Natural killer cell (primary cell): ENCODE data around the gene PPIP5K2. TPM values are rescaled to one million over a fixed set of nuclear protein-coding genes. Genes with fewer than 3 reads are reported as not detected.

Experiments
- ATAC-seq, 3 donors: fragments of 150-1000 bp in 2 of 3; fragments of 200-7000 bp in 1 of 3; cut with Tn5 transposase; 1 replicate in 1 of 3; 2 replicates in 2 of 3; pipeline ENCODE4 v1.10.0; 2021; ENCODE audit warnings: mild to moderate bottlenecking in 2 of 3, moderate library complexity in 2 of 3
- DNase-seq, 2 donors: peaks; one replicate each; pipeline versions ENCODE4 v3.0.0 to v3.0.0-alpha.2; 2013 to 2021; ENCODE audit warnings: mixed read lengths in 1 of 2
- H3K27ac ChIP-seq: one replicate; pipeline ENCODE4 v1.5.1; 2013; ENCODE audit warnings: mild to moderate bottlenecking, low read length
- H3K27me3 ChIP-seq: one replicate; pipeline ENCODE4 v1.6.1; 2013; ENCODE audit warnings: low read length; ENCODE audit not compliant: control insufficient read depth, insufficient read depth
- H3K36me3 ChIP-seq: one replicate; pipeline ENCODE4 v1.6.1; 2013; ENCODE audit warnings: low read length; ENCODE audit not compliant: control insufficient read depth, insufficient read depth
- H3K4me1 ChIP-seq: one replicate; pipeline ENCODE4 v1.6.1; 2013; ENCODE audit warnings: low read length; ENCODE audit not compliant: control insufficient read depth, insufficient read depth
- H3K4me3 ChIP-seq: one replicate; pipeline ENCODE4 v1.5.1; 2013; ENCODE audit warnings: low read length
- H3K9me3 ChIP-seq: one replicate; pipeline ENCODE4 v1.6.1; 2013; ENCODE audit warnings: low read length; ENCODE audit not compliant: control insufficient read depth, insufficient read depth
- H3K27ac Mint-ChIP-seq, 2 donors: one replicate each; pipeline ENCODE4 v1.8.0; 2022; ENCODE audit warnings: mild to moderate bottlenecking in 2 of 2, mixed read lengths in 2 of 2, moderate library complexity in 1 of 2
- H3K27me3 Mint-ChIP-seq, 2 donors: one replicate each; pipeline ENCODE4 v1.8.0; 2022; ENCODE audit warnings: low read depth in 2 of 2, mixed read lengths in 2 of 2
- H3K36me3 Mint-ChIP-seq: one replicate; pipeline ENCODE4 v1.8.0; 2022; ENCODE audit warnings: mixed read lengths
- H3K4me1 Mint-ChIP-seq, 2 donors: one replicate each; pipeline ENCODE4 v1.8.0; 2022; ENCODE audit warnings: mixed read lengths in 2 of 2
- H3K4me3 Mint-ChIP-seq: one replicate; pipeline ENCODE4 v1.8.0; 2022; ENCODE audit warnings: mild to moderate bottlenecking, moderate library complexity, mixed read lengths
- H3K9me3 Mint-ChIP-seq, 2 donors: one replicate each; pipeline ENCODE4 v1.8.0; 2022; ENCODE audit warnings: mixed read lengths in 2 of 2
- CTCF ChIP-seq: fragments of 200-600 bp; IDR thresholded peaks from one replicate; pipeline ENCODE4 v1.8.0; 2022; ENCODE audit warnings: antibody characterized with exemption
- WGBS: methylation state at CpG from one replicate; pipeline ENCODE4 v1.1.7; 2013; ENCODE audit warnings: missing lambda C conversion rate; ENCODE audit not compliant: insufficient coverage; 5-methylcytosine and 5-hydroxymethylcytosine counted together
- intact Hi-C: fragments of 100-400 bp; cut with micrococcal nuclease; formaldehyde crosslinking; loops from one replicate; pipeline ENCODE4 v1.14.2; 2022
- total RNA-seq, 4 donors: library from RNA; stranded (reverse); fragments of 120-200 nt in 1 of 4; gene quantifications; one replicate each; pipeline versions ENCODE4 v1.2.3 to v1.2.4, GENCODE V29; 2013 to 2022

Gene PPIP5K2
- total RNA-seq, 3 donors from 2014 or later (not counting 1 experiment from before 2014, with no cell fraction given), result 71.4 to 85.3 (median 72.8) TPM

- H3K4me1 ChIP-seq, result peaks cover 6% of the 10 kb centered on the region
- H3K4me3 ChIP-seq, result peak overlapping the region; percentile 88
- ATAC-seq (no peak), DNase-seq (no peak)
- TF ChIP-seq CTCF, result no peak
- 1% methylated on average over 15 of the region's 15 CpGs for WGBS
- Mint-ChIP-seq H3K4me3 (peak overlapping the region; percentile 97), H3K4me1 (peaks cover 50 to 53% of the 10 kb centered on the region in 2 donors), H3K9me3 (no peaks in the 10 kb centered on the region), H3K27me3 (no peaks in the 10 kb centered on the region), H3K36me3 (no peaks in the 10 kb centered on the region), H3K27ac (peak overlapping the region; percentile 99)
- H3K36me3 ChIP-seq, result no peaks in the 10 kb centered on the region
- H3K27ac ChIP-seq, result peak overlapping the region; percentile 96
- H3K9me3 ChIP-seq, result no peaks in the 10 kb centered on the region
- intact Hi-C loops, result loop anchor here (5.0 kb wide), 1 partner anchor 822 kb away; the partner anchor contains the start of gene SLCO4C1
- H3K27me3 ChIP-seq, result no peaks in the 10 kb centered on the region
Measured at GRCh38 chr5:103119070-103119764, 884 bp upstream of the PPIP5K2 start.

- Mint-ChIP-seq H3K27ac (peak overlapping the region; percentile 99), H3K9me3 (no peaks in the 10 kb centered on the region), H3K27me3 (no peaks in the 10 kb centered on the region), H3K4me1 (peaks cover 53 to 59% of the 10 kb centered on the region in 2 donors), H3K36me3 (no peaks in the 10 kb centered on the region), H3K4me3 (peak overlapping the region; percentile 97)
- peak overlapping the region; percentile 88 for H3K4me3 ChIP-seq
- intact Hi-C loops, result loop anchor here (1.0 to 10.0 kb wide), 3 partner anchors 138 to 338 kb away; partner anchors contain the start of gene MACIR
- H3K36me3 ChIP-seq, result peaks cover 2% of the 10 kb centered on the region
- WGBS, result 1% methylated on average over 16 of the region's 17 CpGs
- peak overlapping the region; percentile 96 for H3K27ac ChIP-seq
- no peaks in the 10 kb centered on the region for H3K9me3 ChIP-seq
- DNase-seq, result no peak
- no peaks in the 10 kb centered on the region for H3K27me3 ChIP-seq
- no peak for ATAC-seq
- H3K4me1 ChIP-seq, result peaks cover 6% of the 10 kb centered on the region
- no peak for TF ChIP-seq CTCF
Measured at GRCh38 chr5:103120607-103121200, 603 bp downstream of the PPIP5K2 start.

- DNase-seq (no peak), ATAC-seq (no peak)
- Histone ChIP-seq H3K36me3 (peaks cover 2% of the 10 kb centered on the region), H3K4me1 (peaks cover 6% of the 10 kb centered on the region), H3K27me3 (no peaks in the 10 kb centered on the region), H3K9me3 (no peaks in the 10 kb centered on the region), H3K4me3 (no peak overlapping the region), H3K27ac (no peak overlapping the region)
- Mint-ChIP-seq H3K4me1 (peaks cover 53 to 68% of the 10 kb centered on the region in 2 donors), H3K27ac (no peak overlapping the region), H3K4me3 (peak overlapping the region; percentile 97), H3K36me3 (no peaks in the 10 kb centered on the region), H3K27me3 (no peaks in the 10 kb centered on the region), H3K9me3 (no peaks in the 10 kb centered on the region)
- intact Hi-C loops, result loop anchor here (5.0 to 10.0 kb wide), 2 partner anchors 257 to 340 kb away; no protein-coding TSS in a partner anchor
- TF ChIP-seq CTCF, result no peak
- WGBS, result 64% methylated on average over 3 of the region's 3 CpGs
Measured at GRCh38 chr5:103122242-103122641, 2.1 kb downstream of the PPIP5K2 start.
